Measurements from ENCODE around the gene CRIP2. TPM values are rescaled to one million over a fixed set of nuclear protein-coding genes. Genes with fewer than 3 reads are reported as not detected.

The CRIP2 gene
- total RNA-seq, 1 experiment from 2014 or later: 192 TPM

DNA sequence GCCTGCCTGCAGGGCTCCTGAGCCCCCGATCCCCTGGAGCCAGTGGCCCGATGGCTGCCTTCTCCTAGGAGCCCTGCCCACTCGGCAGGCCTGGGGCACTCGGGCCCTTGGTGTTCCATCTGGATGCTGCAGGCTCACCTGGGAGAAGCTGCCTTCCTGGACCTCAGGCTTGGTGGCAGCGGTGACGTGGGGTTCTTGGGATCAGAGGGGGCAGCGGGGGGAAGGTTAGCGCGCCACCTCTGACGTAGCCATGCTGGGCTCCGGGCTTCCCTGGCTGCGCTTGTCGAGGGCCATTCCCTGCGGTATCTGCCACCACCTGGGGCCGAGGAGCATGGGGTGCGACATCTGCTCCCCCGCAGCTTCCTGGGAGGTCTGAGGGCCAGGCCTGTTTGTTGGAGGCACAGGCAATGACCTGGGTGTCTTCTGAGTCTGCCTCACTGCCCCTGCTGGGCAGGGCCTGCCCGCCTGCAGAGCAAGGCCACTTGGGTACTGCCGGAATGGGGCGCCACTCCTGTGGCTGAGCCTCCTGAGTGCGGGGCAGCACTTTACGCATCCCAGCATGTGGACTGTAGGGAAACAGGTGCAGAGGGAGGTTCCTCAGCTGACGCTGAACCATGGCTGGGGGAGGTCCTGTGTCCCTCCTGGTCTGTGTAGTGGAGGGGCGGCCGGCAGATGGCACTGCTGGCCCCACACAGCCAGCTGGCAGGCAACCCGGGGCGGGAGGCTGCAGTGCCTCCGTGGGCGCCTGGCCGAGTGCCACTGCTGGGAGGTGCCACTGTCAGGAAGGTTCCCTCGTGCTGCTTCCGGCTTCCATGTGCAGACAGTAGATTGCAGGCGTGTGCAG is 34.7 kb upstream of the CRIP2 start:
- Histone ChIP-seq H3K27me3 (replicated peaks; ENCODE audit: insufficient read depth, low read depth, low read length, poor library complexity) (no peaks in the 10 kb centered on the region), H3K36me3 (ENCODE audit: insufficient read depth, low read length, poor library complexity, severe bottlenecking) (peaks cover 27% of the 10 kb centered on the region), H3K9me3 (ENCODE audit: low read depth, low read length, poor library complexity, severe bottlenecking) (no peaks in the 10 kb centered on the region), H3K4me3 (ENCODE audit: low read depth, low read length, poor library complexity, severe bottlenecking) (no peak overlapping the region), H3K4me1 (ENCODE audit: insufficient read depth, low read length, poor library complexity, severe bottlenecking) (peaks cover 6% of the 10 kb centered on the region), H3K27ac (ENCODE audit: low read depth, low read length, poor library complexity, severe bottlenecking) (peak overlapping the region; percentile 54)
- CTCF ChIA-PET: interaction anchor here (0.8 to 1.0 kb wide), 2 partner anchors 50 to 93 kb away, joined by 3 to 4 read pairs; no protein-coding TSS in a partner anchor
- peak; percentile 89 for DNase-seq (ENCODE audit: low spot score)
- no peak for TF ChIP-seq EZH2 (IDR thresholded peaks at IDR 0.05; ENCODE audit: borderline replicate concordance, low read depth, low read length, poor library complexity, severe bottlenecking)
- TF ChIP-seq, protein P1, sequence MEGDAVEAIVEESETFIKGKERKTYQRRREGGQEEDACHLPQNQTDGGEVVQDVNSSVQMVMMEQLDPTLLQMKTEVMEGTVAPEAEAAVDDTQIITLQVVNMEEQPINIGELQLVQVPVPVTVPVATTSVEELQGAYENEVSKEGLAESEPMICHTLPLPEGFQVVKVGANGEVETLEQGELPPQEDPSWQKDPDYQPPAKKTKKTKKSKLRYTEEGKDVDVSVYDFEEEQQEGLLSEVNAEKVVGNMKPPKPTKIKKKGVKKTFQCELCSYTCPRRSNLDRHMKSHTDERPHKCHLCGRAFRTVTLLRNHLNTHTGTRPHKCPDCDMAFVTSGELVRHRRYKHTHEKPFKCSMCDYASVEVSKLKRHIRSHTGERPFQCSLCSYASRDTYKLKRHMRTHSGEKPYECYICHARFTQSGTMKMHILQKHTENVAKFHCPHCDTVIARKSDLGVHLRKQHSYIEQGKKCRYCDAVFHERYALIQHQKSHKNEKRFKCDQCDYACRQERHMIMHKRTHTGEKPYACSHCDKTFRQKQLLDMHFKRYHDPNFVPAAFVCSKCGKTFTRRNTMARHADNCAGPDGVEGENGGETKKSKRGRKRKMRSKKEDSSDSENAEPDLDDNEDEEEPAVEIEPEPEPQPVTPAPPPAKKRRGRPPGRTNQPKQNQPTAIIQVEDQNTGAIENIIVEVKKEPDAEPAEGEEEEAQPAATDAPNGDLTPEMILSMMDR (conservative IDR thresholded peaks at IDR 0.05; ENCODE audit: low read depth, low read length): peak; percentile 70
- intact Hi-C loops (cut with micrococcal nuclease; ENCODE audit: unreplicated experiment): no loop called here
- no TSS peak for BruUV-seq (replicated peaks)
- POLR2A ChIA-PET (ENCODE audit: low non-redundant PET): no interaction called here

GRCh38 chr14:105440554-105440900 is 34.1 kb upstream of the CRIP2 start:
- TF ChIP-seq EZH2 (IDR thresholded peaks at IDR 0.05; ENCODE audit: borderline replicate concordance, low read depth, low read length, poor library complexity, severe bottlenecking): no peak
- TF ChIP-seq, protein P1 (conservative IDR thresholded peaks at IDR 0.05; ENCODE audit: low read depth, low read length): no peak
- DNase-seq (ENCODE audit: low spot score): no peak
- Histone ChIP-seq H3K4me1 (ENCODE audit: insufficient read depth, low read length, poor library complexity, severe bottlenecking) (peaks cover 6% of the 10 kb centered on the region), H3K27me3 (replicated peaks; ENCODE audit: insufficient read depth, low read depth, low read length, poor library complexity) (no peaks in the 10 kb centered on the region), H3K36me3 (ENCODE audit: insufficient read depth, low read length, poor library complexity, severe bottlenecking) (peaks cover 28% of the 10 kb centered on the region), H3K27ac (ENCODE audit: low read depth, low read length, poor library complexity, severe bottlenecking) (peak overlapping the region; percentile 40), H3K4me3 (ENCODE audit: low read depth, low read length, poor library complexity, severe bottlenecking) (no peak overlapping the region), H3K9me3 (ENCODE audit: low read depth, low read length, poor library complexity, severe bottlenecking) (no peaks in the 10 kb centered on the region)
- POLR2A ChIA-PET (ENCODE audit: low non-redundant PET): no interaction called here
- BruUV-seq (replicated peaks): no TSS peak
- CTCF ChIA-PET: interaction anchor here (0.8 to 1.0 kb wide), 2 partner anchors 49 to 93 kb away, joined by 3 to 4 read pairs; no protein-coding TSS in a partner anchor
- intact Hi-C loops (cut with micrococcal nuclease; ENCODE audit: unreplicated experiment): no loop called here

DNA sequence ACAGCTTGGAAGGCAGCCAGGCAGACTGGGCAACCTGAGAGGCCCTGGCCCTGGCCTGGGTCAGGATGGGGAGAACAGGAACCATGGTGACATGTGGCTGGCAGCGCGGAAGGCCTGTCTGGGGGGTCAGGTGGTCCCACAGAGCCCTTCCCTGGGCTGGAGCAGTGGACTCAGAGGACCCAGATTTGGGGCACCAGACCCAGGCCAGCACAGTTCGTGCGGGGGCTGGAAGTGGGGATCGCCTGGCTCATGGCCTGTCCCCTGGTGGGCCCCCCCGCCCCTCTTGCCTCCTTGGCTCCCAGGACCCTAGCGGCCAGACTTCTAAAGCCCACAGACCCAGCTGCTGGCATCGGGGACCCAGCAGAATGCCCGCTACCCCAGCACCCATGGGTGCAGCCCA is 33.6 kb upstream of the CRIP2 start:
- H3K27ac ChIP-seq (ENCODE audit: low read depth, low read length, poor library complexity, severe bottlenecking): peak overlapping the region; percentile 40
- POLR2A ChIA-PET (ENCODE audit: low non-redundant PET): no interaction called here
- BruUV-seq (replicated peaks): no TSS peak
- no peak overlapping the region for H3K4me3 ChIP-seq (ENCODE audit: low read depth, low read length, poor library complexity, severe bottlenecking)
- peaks cover 29% of the 10 kb centered on the region for H3K36me3 ChIP-seq (ENCODE audit: insufficient read depth, low read length, poor library complexity, severe bottlenecking)
- no peaks in the 10 kb centered on the region for H3K9me3 ChIP-seq (ENCODE audit: low read depth, low read length, poor library complexity, severe bottlenecking)
- H3K4me1 ChIP-seq (ENCODE audit: insufficient read depth, low read length, poor library complexity, severe bottlenecking): peaks cover 6% of the 10 kb centered on the region
- TF ChIP-seq, protein P1 (conservative IDR thresholded peaks at IDR 0.05; ENCODE audit: low read depth, low read length): no peak
- no peak for TF ChIP-seq EZH2 (IDR thresholded peaks at IDR 0.05; ENCODE audit: borderline replicate concordance, low read depth, low read length, poor library complexity, severe bottlenecking)
- intact Hi-C loops (cut with micrococcal nuclease; ENCODE audit: unreplicated experiment): no loop called here
- DNase-seq (ENCODE audit: low spot score): no peak
- no peaks in the 10 kb centered on the region for H3K27me3 ChIP-seq (replicated peaks; ENCODE audit: insufficient read depth, low read depth, low read length, poor library complexity)
- CTCF ChIA-PET: no interaction called here

Data from A673 (cell line).